ENCODE data around the gene THRA. TPM values are rescaled to one million over a fixed set of nuclear protein-coding genes. Genes with fewer than 3 reads are reported as not detected.

The THRA gene
- total and polyA plus RNA-seq, 9 of the 15 experiments (the other 6 are each of a cell fraction or from before 2014, with no cell fraction given): 0.34 to 23.4 (median 12.7) TPM

- TF ChIP-seq NFIC (IDR thresholded peaks at IDR 0.05) (no peak; the same call in 1 of the 2 replicates), DNMT1 (IDR thresholded peaks at IDR 0.05) (no peak), HBP1 (CRISPR knock-in tag; IDR thresholded peaks at IDR 0.05) (peak; percentile 91), TFE3 (CRISPR knock-in tag; IDR thresholded peaks at IDR 0.05) (no peak), ZNF140 (CRISPR knock-in tag; IDR thresholded peaks at IDR 0.05) (no peak), CCNT2 (IDR thresholded peaks at IDR 0.05; ENCODE audit: borderline replicate concordance, extremely low read depth, insufficient read length, low read depth, low read length) (peak; percentile 86), ZNF12 (CRISPR knock-in tag; IDR thresholded peaks at IDR 0.05) (no peak), ARID3A (IDR thresholded peaks at IDR 0.05; ENCODE audit: borderline replicate concordance, low read depth, low read length) (no peak; the same call in 1 of the 2 replicates), SRSF1 (IDR thresholded peaks at IDR 0.05; ENCODE audit: low read depth, low read length) (no peak), BRD4 (IDR thresholded peaks at IDR 0.05) (peak; percentile 84), BDP1 (IDR thresholded peaks at IDR 0.05; ENCODE audit: insufficient read depth, insufficient read length) (no peak), ZNF695 (CRISPR knock-in tag; IDR thresholded peaks at IDR 0.05) (no peak), FOXA1 (IDR thresholded peaks at IDR 0.05; ENCODE audit: borderline replicate concordance) (no peak), NR4A1 (CRISPR knock-in tag; IDR thresholded peaks at IDR 0.05) (no peak), NR4A1 (tag; IDR thresholded peaks at IDR 0.05) (no peak; the same call in 1 of the 2 replicates), NR1H2 (CRISPR knock-in tag; IDR thresholded peaks at IDR 0.05) (no peak), CREB5 (CRISPR knock-in tag; IDR thresholded peaks at IDR 0.05) (no peak), ILF3 (IDR thresholded peaks at IDR 0.05; ENCODE audit: borderline replicate concordance) (no peak), PHF21A (IDR thresholded peaks at IDR 0.05; ENCODE audit: borderline replicate concordance, low read depth) (no peak), ETV1 (tag; conservative IDR thresholded peaks at IDR 0.05; ENCODE audit: low read depth) (peak; percentile 97), NCOA4 (IDR thresholded peaks at IDR 0.05; ENCODE audit: partially characterized antibody) (no peak), PTRF (tag; IDR thresholded peaks at IDR 0.05) (no peak), ZNF124 (CRISPR knock-in tag; IDR thresholded peaks at IDR 0.05) (no peak), ARHGAP35 (IDR thresholded peaks at IDR 0.05; ENCODE audit: partially characterized antibody) (no peak)
Observed at GRCh38 chr17:40098846-40099618, 36.3 kb downstream of the THRA start (continued).

All from K562 (cell line).